Measurements from ENCODE around the gene IL17D.
"Not testable (repeated sequence)": the region's sequence is repeated elsewhere in the genome, so short reads cannot be mapped to it uniquely, and the experiment has no call there.

IL17D gene

DNA sequence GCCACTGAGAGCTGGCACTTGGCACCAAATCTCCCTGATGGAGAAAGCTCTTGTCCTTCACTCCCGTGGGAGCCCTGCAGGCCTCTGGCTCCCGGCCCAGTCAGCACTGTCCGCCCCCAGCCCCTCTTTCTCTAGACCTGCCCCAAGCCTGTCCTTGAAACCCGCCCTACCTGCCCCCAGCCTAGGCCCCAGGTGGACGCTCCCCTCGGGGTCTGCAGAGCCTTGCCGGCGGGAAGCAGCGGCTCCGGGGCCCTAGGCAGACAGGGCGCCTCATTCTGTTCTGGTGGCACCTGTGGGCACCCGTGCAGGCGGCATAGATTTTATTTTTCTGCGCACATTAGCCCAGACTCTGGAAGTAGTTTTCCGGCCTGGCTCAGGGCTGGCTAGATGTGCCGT, 17.6 kb downstream of the IL17D start:
- no peak for DNase-seq

DNA sequence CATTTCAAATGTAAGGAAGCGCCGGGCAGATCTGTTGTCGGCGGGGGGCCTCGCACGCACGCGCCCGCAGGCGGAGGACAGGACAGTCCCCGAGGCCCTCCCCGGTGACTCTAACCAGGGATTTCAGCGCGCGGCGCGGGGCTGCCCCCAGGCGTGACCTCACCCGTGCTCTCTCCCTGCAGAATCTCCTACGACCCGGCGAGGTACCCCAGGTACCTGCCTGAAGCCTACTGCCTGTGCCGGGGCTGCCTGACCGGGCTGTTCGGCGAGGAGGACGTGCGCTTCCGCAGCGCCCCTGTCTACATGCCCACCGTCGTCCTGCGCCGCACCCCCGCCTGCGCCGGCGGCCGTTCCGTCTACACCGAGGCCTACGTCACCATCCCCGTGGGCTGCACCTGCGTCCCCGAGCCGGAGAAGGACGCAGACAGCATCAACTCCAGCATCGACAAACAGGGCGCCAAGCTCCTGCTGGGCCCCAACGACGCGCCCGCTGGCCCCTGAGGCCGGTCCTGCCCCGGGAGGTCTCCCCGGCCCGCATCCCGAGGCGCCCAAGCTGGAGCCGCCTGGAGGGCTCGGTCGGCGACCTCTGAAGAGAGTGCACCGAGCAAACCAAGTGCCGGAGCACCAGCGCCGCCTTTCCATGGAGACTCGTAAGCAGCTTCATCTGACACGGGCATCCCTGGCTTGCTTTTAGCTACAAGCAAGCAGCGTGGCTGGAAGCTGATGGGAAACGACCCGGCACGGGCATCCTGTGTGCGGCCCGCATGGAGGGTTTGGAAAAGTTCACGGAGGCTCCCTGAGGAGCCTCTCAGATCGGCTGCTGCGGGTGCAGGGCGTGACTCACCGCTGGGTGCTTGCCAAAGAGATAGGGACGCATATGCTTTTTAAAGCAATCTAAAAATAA, 18.2 kb downstream of the IL17D start:
- no peak for DNase-seq

DNA sequence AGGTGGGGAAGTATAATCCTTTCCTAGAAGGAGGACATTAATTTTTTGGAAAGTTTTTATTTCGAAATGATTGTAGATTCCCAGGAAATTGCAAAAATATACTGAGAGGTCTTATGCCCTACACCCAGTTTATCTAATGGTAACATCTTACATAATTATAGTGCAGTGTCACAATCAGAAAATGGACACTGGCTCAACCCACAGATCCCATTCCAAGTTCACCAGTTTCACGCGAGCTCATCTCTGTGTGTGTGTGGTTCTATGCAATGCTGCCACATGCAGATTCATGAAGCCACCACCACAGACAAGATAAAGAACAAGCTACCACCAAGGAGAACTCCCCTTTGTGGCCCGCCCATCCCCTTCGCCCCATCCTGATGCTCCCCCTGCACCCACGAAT, 24.4 kb downstream of the IL17D start:
- no peak for DNase-seq

DNA sequence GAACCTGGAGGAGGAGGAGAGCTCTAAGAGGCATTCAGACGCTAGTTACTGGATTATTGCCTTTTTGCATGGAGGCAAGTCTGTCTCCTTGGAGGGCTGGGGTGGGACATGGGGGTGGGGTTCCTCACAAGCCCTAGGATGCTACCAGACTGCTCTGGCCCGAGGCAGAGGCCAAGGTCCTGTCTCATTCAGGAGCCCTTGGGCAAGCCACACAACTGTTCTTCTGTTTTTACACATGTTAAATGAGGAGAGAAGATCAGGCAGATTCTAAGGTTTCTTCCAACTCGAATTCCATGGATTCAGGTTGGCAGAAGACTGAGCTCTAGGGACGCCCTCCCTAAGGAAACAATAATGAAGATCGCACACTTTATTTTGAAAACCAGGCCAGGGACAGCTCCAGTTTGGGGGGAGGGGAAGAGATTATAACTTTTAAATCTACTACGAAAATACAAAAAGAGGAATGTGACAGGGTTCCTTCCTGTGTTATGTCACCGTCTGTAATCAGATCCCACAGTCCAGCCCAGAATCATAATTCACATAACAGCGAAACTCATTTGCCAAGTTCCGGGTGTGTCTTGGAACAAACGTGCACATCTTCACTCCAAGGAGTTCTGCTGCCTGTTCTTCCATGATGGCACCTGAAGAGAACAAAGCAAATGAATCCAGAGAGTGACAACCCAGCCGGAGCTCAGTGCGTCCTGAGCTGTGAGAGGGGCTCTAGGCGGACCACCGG, 25.2 kb downstream of the IL17D start:
- no peak for DNase-seq

DNA sequence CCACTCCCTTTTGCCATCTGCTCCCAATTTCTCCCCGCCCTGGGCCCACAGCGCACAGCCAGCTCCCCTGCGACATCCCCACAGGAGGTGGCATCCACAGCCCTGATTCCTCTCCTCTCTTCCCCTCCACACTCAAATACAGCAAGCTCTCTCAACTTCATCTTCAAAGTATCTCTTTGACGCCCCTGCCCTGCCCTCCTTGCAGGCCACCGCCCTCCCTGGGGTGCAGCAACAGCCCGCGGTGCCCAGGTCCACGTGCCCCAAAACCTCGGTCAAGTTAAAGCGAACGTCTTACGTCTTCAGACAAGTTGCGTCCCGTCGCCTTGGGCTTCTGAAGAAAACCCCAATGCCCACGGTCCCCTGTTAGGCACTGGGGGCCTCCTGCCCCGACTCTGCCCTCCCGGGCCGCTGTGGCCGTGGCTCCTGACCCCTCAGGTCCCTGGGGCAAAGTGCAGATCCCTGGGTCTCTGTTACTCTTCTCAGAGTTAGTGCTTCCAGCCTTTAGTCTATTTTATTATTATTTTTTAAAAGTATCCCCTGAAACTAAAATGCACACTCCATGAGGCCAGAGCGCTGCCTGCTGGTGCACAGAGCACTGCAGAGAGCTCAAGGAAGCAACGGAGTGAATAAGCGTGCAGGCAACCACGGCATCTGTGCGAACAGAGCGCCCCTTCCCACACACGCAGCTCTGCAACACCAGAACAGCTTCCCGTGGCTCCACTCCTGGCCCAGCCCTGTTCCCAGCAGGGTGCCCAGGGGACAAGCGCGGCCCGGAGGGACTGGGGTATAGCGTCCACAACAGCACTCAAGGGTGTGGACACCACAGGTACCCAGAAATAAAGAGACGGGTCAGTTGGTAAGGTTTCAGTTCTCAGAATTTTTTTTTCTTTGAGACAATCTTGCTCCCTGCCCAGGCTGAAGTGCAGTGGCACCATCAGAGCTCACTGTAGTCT, 26.4 kb downstream of the IL17D start:
- no peak for DNase-seq

DNA sequence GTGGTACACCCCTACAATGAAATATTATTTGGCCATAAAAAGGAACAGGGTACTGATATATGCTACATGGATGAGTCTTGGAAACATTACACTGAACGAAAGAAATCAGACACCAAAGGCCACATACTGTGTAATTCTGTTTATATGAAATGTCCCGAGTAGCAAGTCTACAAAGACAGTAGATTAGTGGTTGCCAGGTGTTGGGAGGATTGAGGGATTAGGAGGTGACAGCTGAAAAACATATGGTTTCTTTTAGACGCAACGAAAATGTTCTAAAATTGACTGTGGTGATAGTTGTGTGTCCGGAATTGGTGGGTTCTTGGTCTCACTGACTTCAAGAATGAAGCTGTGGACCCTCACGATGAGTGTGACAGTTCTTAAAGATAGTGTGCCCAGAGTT, 35.1 kb downstream of the IL17D start:
- no peak for DNase-seq

DNA sequence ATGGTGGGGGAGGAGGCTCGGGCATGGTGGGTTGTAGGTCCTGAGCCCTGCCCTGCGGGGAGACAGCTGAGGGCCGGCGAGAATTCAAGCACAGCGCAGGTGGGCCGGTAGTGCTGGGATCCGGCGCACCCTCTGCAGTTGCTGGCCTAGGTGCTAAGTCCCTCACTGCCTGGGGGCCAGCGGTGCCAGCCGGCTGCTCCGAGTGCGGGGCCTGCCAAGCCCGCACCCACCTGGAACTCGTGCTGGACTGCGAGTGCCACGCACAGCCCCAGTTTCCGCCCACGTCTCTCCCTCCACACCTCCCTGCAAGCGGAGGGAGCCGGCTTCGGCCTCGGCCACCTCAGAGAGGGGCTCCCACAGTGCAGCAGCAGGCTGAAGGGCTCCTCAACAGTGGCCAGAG, 36.5 kb downstream of the IL17D start:
- no peak for DNase-seq

DNA sequence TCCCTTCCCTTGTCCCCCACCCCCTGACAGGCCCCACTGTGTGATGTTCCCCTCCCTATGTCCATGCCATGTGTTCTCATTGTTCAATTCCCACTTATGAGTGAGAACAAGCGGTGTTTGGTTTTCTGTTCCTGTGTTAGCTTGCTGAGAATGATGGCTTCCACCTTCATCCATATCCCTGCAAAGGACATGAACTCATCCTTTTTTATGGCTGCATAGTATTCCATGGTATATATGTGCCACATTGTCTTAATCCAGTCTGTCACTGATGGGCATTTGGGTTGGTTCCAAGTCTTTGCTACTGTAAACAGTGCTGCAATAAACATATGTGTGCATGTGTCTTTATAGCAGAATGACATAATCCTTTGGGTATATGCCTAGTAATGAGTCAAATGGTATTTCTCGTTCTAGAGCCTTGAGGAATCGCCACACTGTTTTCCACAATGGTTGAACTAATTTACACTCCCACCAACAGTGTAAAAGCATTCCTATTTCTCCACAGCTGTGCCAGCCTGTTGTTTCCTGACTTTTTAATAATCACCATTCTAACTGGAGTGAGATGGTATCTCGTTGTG, 40.4 kb downstream of the IL17D start:
- DNase-seq: not testable (repeated sequence)

DNA sequence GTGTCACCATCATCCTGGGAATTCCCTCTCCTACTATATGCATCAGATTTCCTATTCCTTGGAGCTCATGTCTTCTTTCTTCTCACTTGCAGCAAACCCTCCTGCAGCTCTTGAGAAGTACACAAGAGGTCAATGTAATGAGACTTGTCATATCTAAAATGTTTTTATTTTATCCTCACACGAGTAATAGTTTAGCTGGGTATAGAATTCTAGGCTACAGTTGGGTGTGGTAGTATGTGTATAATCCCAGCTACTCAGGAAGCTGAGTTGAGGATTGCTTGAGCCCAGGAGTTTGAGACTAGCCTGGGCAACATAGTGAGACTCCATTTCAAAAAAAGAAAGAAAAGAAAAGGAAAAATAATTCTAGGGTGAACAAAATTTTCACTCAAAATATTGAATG, 45.9 kb downstream of the IL17D start:
- no peak for DNase-seq

DNA sequence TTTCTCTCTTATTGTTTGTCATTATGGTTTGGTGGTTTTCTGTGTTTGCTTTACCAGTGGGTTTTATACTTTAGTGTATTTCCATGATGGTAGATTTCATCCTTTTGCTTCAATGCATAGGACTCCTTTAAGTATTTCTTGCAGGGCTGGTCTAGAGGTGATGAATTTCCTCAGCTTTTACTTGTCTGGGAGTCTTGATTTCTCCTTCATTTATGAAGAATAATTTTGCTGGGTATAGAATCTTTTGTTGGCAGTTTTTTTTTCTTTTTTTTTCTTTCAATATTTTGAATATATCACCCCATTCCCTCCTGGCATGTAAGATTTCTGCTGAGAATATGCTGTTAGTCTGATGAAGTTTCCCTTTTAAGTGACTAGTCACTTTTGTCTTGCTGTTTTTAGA, 50.5 kb downstream of the IL17D start:
- no peak for DNase-seq

DNA sequence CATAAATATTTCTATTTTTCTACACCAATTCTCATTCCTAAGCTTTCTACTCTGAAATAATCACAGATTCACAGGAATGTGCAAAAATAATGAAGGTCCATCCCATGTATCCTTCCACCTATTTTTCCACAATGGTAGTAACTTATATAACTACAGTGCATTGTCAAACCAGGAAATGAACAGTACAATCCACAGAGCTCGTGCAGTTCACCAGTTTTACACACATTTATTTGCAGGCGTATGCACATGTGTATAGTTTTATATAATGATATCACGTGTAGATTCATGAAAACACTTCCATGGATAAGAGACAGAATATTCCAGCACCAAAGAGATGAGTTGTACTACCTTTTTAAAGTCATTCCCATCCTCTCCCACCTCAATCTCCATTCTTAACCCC, 57.4 kb downstream of the IL17D start:
- DNase-seq: no peak

DNA sequence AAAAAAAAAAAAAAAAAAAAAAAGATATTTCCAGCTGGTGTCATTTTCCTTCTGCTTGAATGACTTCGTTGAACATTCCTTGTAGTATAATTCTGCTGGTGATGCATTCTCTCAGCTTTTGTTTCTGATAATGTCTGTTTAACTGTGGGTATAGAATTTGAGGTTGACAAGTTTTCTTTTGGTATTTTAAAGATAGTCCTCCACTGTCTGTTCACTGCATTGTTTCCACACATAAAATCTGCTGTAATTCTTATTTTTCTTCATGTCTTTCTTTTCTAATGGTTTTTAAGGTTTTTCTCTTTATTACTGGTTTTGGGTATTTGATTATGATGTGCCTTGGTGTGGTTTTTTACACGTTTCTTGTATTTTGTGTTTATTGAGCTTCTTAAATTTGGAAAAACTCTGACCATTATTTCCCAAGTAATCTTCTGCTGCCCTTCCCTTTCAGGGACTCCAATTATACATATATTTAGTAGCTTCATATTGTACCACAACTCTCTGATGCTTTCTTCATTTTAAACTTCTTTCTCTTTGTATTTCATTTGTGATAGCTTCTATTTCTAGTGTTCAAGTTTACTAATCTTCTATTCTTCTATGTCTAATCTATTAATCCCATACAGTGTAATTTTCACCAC, 63.9 kb downstream of the IL17D start:
- no peak for DNase-seq

DNA sequence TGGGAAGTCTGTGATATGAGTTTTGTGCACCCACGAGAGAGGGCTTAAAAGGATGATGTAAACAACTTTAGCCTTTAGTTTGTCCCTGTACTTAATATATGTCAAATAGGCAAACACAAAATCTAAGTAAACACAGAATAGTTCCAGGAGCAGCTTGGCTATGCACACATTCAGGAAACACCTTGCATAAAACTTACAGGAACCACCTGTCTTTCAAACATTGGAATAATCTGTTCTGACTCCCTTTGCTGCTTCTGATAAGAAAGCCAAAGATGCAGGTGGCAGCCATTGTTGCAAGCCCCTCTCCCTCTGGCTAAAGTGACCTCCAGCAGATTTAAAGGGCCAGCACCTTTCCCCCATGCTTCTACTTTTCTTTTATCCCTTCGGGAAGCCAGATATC, 65.6 kb downstream of the IL17D start:
- no peak for DNase-seq

DNA sequence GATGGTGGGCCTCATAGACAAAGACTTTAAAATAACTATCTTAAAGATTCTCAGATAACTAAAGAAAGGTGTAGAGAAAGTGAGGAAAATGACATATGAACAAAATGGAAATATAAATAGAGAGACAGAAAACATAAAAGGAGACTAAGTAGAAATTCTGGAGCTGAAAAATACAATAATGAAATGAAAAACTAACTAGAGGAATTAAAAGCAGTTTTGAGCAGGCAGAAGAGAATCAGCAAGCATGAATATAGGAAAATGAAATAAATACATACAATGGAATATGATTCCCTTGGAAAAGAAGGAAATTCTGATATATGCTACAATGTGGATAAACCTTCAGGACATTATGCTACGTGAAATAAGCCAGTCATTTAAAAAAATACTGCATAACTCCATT, 66.3 kb downstream of the IL17D start:
- no peak for DNase-seq
